GM19397 (cell line): Measurements from ENCODE around the gene POFUT1.
"Not testable (repeated sequence)": the region's sequence is repeated elsewhere in the genome, so short reads cannot be mapped to it uniquely, and the experiment has no call there.

Experiments
- ATAC-seq: cut with Tn5 transposase; IDR thresholded peaks from one replicate; pipeline ENCODE4 v1.9.1; 2021; ENCODE audit warnings: mild to moderate bottlenecking, moderate library complexity; ENCODE audit not compliant: unreplicated experiment

POFUT1 gene

GRCh38 chr20:32188376-32189122, 19.1 kb upstream of the POFUT1 start:
- no peak for ATAC-seq

GRCh38 chr20:32189123-32189410, 18.6 kb upstream of the POFUT1 start:
- no peak for ATAC-seq

GRCh38 chr20:32189691-32190615, 17.7 kb upstream of the POFUT1 start:
- ATAC-seq, result no peak

DNA sequence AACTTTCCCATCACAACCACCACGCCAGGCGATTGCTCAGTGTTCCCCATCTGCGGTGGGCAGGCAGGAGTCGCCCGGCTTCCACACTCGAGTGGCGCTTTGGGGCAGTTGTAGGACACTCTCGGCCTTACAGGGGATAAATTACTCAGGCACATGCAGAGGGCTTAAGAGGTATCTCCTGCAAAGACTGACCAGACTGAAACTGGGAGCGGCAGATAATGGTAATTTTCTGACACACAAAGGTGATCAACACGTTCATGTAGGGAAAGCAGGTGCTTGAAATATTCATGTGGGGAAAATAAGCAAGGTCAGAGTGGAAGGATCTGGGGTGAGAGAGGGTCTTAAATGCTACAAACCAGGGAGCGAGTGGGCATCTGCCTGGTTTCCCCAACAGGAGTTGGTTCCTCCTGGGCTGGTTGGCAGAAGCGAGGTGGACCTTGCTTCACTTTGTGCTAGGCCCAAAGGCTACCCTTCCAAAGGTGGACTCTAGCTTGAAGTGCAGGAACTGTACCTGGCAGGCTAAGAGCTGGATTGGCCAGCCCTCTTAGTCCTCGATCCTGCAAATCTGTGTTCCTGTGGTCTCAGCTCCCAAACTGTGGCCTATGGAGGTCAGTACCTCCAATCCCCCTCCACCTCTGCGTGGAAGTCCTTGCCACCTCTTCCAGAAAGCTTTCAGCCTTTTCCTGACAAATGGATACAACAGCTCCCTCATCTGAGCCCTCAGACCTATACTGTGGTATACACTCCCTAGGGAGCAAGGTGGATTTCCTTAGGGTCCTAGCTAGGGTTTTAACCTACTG, 16.9 kb upstream of the POFUT1 start:
- no peak for ATAC-seq

DNA sequence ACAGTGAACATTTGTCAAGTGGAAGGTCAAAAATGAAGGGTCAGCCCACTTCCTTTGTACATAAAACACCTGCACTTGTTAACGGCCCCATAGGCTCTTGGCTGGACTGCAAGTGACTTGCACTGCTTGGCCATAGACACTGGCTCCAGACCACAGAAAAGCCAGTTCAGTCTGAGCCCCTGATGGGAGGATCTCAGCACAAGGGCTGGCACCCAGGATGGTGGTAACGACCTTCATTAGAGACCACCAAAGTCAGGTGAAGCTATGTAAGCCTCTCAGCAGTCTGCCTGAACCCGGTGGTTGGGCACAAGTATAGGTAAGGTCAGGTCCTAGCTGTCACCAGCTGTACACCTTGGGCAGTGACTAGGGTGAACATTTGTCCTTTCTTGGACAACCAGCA, 16.3 kb upstream of the POFUT1 start:
- no peak for ATAC-seq

- no peak for ATAC-seq
Measured at GRCh38 chr20:32191873-32192272, 15.8 kb upstream of the POFUT1 start.

GRCh38 chr20:32192698-32193097, 15.0 kb upstream of the POFUT1 start:
- ATAC-seq, result no peak

DNA sequence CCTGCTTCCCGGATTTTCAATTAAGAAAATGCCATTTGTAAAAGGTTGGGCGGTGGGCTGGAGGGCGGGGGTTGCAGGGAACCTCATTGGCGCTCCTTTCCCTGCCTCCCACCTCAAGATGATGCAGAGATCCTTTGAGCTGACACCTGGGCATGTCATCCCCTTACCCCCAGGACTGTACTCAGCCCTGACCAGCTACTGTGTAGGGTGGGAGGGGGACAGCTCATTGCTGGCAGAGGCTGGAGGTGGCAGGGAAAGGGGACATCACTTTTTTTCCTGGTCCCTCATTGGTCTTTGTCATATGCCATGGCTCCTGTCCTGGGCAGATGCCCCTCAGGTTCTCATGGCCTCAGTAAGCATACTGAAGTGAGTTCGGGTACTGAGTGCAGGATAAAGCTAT, 14.3 kb upstream of the POFUT1 start:
- ATAC-seq, result not testable (repeated sequence)

DNA sequence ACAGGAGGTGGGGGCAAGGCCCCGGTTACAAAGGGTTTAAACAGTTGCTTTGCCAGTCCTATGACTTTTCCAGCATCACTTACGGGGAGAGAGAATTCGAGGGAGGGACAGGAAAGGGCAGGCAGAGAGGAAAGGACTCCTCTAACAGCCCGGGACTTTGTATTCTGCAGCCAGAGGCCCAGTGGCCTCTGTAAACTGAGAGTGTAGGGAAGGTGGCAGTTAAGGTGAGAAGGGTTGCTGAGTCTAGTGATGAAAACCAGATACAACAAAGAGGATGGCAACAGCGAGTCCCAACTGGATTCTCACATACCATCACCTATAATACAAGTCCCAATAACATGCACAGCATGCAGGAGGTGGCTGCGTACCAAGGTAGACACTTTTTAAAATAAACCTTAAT, 13.7 kb upstream of the POFUT1 start:
- ATAC-seq, result no peak

GRCh38 chr20:32195581-32195980, 12.1 kb upstream of the POFUT1 start:
- ATAC-seq, result no peak

DNA sequence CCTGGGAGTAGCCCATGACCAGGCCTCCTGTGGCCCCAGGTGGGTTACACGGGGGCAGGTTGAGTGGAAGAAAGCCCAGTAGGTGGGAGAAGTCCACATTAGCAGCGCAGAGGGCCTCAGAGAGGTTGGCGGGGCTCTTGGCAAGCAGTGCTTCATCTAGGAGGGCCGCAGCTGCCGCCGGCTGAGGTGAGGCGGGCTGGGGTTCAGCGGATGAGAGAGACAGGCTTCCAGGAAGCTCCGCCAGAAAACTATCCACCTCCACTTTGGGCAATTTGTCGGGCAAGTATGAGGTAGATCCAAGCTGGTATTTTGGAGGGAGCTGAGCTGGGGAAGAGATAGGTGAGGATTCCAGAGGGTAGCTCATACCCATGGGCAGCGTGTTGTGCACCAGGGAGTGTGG, 11.1 kb upstream of the POFUT1 start:
- ATAC-seq, result not testable (repeated sequence)

- ATAC-seq, result not testable (repeated sequence)
Measured at GRCh38 chr20:32197136-32197535, 10.5 kb upstream of the POFUT1 start.

- ATAC-seq, result no peak
Measured at GRCh38 chr20:32199006-32199405, 8.7 kb upstream of the POFUT1 start.

GRCh38 chr20:32201296-32201976, 6.2 kb upstream of the POFUT1 start:
- no peak for ATAC-seq

DNA sequence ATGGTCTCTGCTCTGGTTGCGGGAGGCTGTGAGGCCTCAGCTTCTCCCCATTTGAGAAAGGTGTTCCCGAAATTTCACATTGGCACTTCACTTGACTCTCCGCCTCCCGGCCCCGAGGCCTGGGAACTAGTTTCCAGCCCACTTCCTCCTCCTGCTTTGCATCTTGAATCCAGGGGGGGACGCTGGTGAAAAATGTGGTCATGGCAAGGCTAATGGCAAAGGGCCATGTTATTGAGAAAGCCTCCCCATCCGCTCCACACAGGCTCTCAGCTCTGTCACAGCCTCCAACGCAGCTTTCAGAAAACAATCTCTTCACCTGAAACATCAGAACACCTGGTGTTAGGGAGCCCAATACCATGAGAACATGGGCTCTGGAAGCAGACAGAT, 5.7 kb upstream of the POFUT1 start:
- ATAC-seq, result no peak

GRCh38 chr20:32203356-32204204, 4.1 kb upstream of the POFUT1 start:
- ATAC-seq, result no peak

GRCh38 chr20:32204205-32205109, 3.2 kb upstream of the POFUT1 start:
- no peak for ATAC-seq

DNA sequence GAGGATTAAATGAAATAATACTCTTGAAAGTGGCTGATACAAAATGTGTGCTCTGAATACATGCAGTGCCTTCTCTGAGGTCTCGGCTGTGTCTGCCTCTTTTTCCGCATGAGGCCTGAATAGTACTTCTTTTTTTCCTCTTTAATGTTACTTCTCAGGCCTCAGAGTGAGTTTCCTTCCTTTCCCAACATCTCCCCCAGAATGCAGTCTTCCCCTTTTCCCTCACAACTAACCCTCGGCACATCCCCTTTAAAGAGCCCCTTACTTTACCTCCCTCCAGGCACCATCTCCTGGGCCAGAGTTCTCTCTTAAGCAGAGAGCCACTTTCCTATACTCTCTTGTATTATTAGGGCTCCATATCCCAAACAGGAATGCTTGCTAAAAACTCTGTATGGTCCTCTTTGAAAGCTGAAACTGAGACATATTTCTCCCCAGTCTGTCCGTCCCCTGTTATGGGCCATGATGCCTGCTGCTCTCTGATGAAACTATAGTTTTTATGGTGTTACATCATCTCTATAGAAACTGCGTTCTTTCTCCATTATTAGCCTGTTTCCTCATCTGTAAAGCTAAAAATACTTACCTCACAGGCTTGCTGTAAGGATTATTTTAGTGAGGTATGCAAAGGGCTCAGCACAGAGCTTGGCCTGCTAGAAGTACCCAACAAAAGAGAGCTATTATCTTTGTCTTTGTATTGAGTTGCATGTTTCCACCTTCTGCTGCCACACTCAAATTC, 2.4 kb upstream of the POFUT1 start:
- ATAC-seq, result no peak
